DOHH2 (cell line): ENCODE results near the gene LCE2B.

ENCODE experiments used
- H3F3A ChIP-seq: fragments of 200-600 bp; sonication (generic), shearing (Covaris generic); 2 replicates; pipeline ENCODE4 v1.6.0; 2016; ENCODE audit warnings: antibody characterized with exemption, mild to moderate bottlenecking; ENCODE audit not compliant: control insufficient read depth, insufficient read depth
- H3K27ac ChIP-seq: fragments of 200-600 bp; sonication (generic); 2 replicates; pipeline ENCODE4 v1.5.1; 2014; ENCODE audit warnings: low read depth, mild to moderate bottlenecking, low read length, moderate library complexity
- H3K27me3 ChIP-seq: fragments of 200-600 bp; sonication (generic); 2 replicates; pipeline ENCODE4 v1.6.1; 2014; ENCODE audit warnings: mild to moderate bottlenecking, low read length, mixed read lengths; ENCODE audit not compliant: control insufficient read depth
- H3K36me3 ChIP-seq: fragments of 200-600 bp; sonication (generic); 2 replicates; pipeline ENCODE4 v1.6.1; 2014; ENCODE audit warnings: mild to moderate bottlenecking, low read length, moderate library complexity, mixed read lengths; ENCODE audit not compliant: control insufficient read depth
- H3K4me1 ChIP-seq: fragments of 200-600 bp; sonication (generic); 2 replicates; pipeline ENCODE4 v1.6.1; 2014; ENCODE audit warnings: mild to moderate bottlenecking, low read length, mixed read lengths; ENCODE audit not compliant: control insufficient read depth
- H3K4me2 ChIP-seq: fragments of 200-600 bp; sonication (generic); 2 replicates; pipeline ENCODE4 v1.6.0; 2014; ENCODE audit warnings: mild to moderate bottlenecking, low read length, moderate library complexity
- H3K4me3 ChIP-seq: fragments of 200-600 bp; sonication (generic); 2 replicates; pipeline ENCODE4 v1.5.1; 2014; ENCODE audit warnings: mild to moderate bottlenecking, low read length, mixed read lengths
- H3K79me2 ChIP-seq: fragments of 200-600 bp; sonication (generic); 2 replicates; pipeline ENCODE4 v1.6.1; 2014; ENCODE audit warnings: mild to moderate bottlenecking, low read length, mixed read lengths; ENCODE audit not compliant: control insufficient read depth
- H3K9me2 ChIP-seq: fragments of 200-600 bp; sonication (generic); replicated peaks from 2 replicates; pipeline ENCODE4 v1.6.1; 2014; ENCODE audit warnings: mild to moderate bottlenecking, low read length, mixed read lengths; ENCODE audit not compliant: control insufficient read depth
- H3K9me3 ChIP-seq: fragments of 200-600 bp; sonication (generic); 2 replicates; pipeline ENCODE4 v1.6.1; 2014; ENCODE audit warnings: antibody characterized with exemption, low read length, mixed read lengths; ENCODE audit not compliant: control insufficient read depth, insufficient read depth
- H4K20me1 ChIP-seq: fragments of 200-600 bp; sonication (generic); 2 replicates; pipeline ENCODE4 v1.6.0; 2014; ENCODE audit warnings: low read depth, mild to moderate bottlenecking, antibody characterized with exemption, low read length, moderate library complexity; ENCODE audit not compliant: control insufficient read depth, insufficient read depth
- EZH2phosphoT487 ChIP-seq: fragments of 200-600 bp; sonication (generic); IDR thresholded peaks from 2 replicates; pipeline ENCODE4 v1.6.1; 2017; ENCODE audit warnings: borderline replicate concordance, mild to moderate bottlenecking, antibody characterized with exemption, low read length, moderate library complexity, mixed read lengths
- TF ChIP-seq, protein P1 (sequence below): fragments of 200-600 bp; sonication (generic); IDR thresholded peaks from one replicate; pipeline ENCODE4 v1.5.1; 2014; ENCODE audit warnings: antibody characterized with exemption, mild to moderate bottlenecking, low read depth, low read length; ENCODE audit not compliant: poor library complexity, severe bottlenecking

LCE2B gene

DNA sequence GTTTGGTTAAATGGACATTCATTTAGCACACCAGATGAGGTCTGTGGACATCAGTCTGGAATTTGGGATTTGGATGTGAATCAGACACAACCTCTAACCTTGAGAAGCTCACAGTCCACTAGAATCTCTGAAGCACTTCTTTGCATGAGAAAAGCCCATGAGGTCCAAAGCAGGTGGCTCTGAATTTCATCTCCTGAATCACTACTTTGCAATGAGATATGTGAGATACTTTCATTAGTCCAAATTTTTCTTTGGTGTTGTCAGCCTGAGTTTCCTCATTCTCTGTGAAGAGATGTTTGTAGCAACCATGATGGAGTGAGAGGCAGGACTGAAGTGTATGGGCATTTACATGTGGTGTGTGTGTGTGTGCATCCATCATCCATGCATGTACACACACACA is 39.3 kb upstream of the LCE2B start:
- Histone ChIP-seq H3K27ac (no peak overlapping the region), H3K4me3 (no peak overlapping the region), H3K79me2 (no peaks in the 10 kb centered on the region), H3K4me1 (no peaks in the 10 kb centered on the region), H3F3A (no peaks in the 10 kb centered on the region), H3K9me2 (no peaks in the 10 kb centered on the region), H4K20me1 (no peaks in the 10 kb centered on the region), H3K4me2 (no peak overlapping the region), H3K27me3 (0 out of 2 replicates have a peak, but pooled peaks cover 7% of the 10 kb centered on the region), H3K9me3 (no peaks in the 10 kb centered on the region), H3K36me3 (no peaks in the 10 kb centered on the region)
- no peak for TF ChIP-seq EZH2phosphoT487
- TF ChIP-seq, protein P1, sequence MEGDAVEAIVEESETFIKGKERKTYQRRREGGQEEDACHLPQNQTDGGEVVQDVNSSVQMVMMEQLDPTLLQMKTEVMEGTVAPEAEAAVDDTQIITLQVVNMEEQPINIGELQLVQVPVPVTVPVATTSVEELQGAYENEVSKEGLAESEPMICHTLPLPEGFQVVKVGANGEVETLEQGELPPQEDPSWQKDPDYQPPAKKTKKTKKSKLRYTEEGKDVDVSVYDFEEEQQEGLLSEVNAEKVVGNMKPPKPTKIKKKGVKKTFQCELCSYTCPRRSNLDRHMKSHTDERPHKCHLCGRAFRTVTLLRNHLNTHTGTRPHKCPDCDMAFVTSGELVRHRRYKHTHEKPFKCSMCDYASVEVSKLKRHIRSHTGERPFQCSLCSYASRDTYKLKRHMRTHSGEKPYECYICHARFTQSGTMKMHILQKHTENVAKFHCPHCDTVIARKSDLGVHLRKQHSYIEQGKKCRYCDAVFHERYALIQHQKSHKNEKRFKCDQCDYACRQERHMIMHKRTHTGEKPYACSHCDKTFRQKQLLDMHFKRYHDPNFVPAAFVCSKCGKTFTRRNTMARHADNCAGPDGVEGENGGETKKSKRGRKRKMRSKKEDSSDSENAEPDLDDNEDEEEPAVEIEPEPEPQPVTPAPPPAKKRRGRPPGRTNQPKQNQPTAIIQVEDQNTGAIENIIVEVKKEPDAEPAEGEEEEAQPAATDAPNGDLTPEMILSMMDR, result no peak

DNA sequence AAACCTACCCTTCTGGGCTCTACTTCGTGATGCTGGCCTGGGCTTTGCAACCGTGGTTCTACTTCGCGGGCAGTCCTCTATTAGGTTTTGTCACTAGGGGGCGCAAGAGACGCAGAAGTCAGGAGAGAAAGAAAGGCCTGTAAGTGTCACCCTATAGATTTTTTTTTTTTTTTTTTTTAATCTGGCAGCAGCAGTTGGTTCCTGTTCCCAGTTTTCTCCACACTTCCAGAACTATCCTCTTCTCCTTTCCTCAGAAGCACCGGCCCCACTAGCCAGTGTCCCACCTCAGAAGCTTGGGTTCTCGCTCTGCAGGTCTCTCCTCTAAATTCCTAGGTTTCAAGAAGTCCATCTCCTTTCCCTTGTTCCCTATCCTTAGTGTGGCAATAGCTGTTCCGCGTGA is 31.8 kb upstream of the LCE2B start:
- peaks cover 7% of the 10 kb centered on the region; the same call in 1 of the 2 replicates for H3K27me3 ChIP-seq
- H3K36me3 ChIP-seq, result no peaks in the 10 kb centered on the region
- H3K79me2 ChIP-seq, result no peaks in the 10 kb centered on the region
- H3K4me3 ChIP-seq, result no peak overlapping the region
- H4K20me1 ChIP-seq, result no peaks in the 10 kb centered on the region
- no peak overlapping the region for H3K4me2 ChIP-seq
- H3K9me2 ChIP-seq, result no peaks in the 10 kb centered on the region
- no peaks in the 10 kb centered on the region for H3F3A ChIP-seq
- no peak overlapping the region for H3K27ac ChIP-seq
- no peak for TF ChIP-seq EZH2phosphoT487
- TF ChIP-seq, protein P1, result peak; percentile 86
- no peaks in the 10 kb centered on the region for H3K9me3 ChIP-seq
- no peaks in the 10 kb centered on the region for H3K4me1 ChIP-seq

DNA sequence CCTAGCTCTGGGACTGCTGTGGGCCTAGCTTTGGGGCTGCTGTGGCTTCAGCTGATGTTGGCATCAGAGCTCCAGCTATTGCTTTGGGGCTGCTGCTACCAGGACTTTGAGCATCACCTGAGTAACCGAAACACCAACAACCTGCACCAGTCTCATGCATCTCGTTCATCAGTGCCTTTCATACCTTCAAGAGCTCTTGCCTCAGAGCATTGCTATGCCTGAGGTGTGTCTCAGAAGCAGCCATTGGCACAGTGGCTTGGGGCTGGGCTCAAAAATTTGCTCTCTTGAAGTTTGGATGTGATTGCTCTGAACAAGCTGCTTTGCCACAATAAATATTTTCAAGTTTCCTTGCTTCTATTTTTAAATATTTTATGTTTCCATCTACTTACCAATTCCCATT is 29.5 kb upstream of the LCE2B start:
- no peak overlapping the region for H3K4me3 ChIP-seq
- no peak overlapping the region for H3K4me2 ChIP-seq
- no peaks in the 10 kb centered on the region for H3K36me3 ChIP-seq
- H3F3A ChIP-seq, result no peaks in the 10 kb centered on the region
- H3K9me3 ChIP-seq, result no peaks in the 10 kb centered on the region
- H4K20me1 ChIP-seq, result no peaks in the 10 kb centered on the region
- H3K27me3 ChIP-seq, result peaks cover 9% of the 10 kb centered on the region
- no peak overlapping the region for H3K27ac ChIP-seq
- TF ChIP-seq, protein P1, result no peak
- TF ChIP-seq EZH2phosphoT487, result no peak
- no peaks in the 10 kb centered on the region for H3K79me2 ChIP-seq
- no peaks in the 10 kb centered on the region for H3K9me2 ChIP-seq
- H3K4me1 ChIP-seq, result no peaks in the 10 kb centered on the region
